GM12878 (cell line): ENCODE measurements around the gene MAPKAPK3. TPM values are rescaled to one million over a fixed set of nuclear protein-coding genes. Genes with fewer than 3 reads are reported as not detected.

ENCODE experiments used
- ATAC-seq: fragments of 200-7000 bp; cut with Tn5 transposase; 3 replicates; pipeline ENCODE4 v1.9.1; 2020; ENCODE audit warnings: mild to moderate bottlenecking, moderate library complexity
- BruUV-seq: library from RNA; stranded (reverse); fragments of 400-500 nt; replicated peaks from 2 replicates; lab custom pipeline; 2021; lab: Mats Ljungman, UMichigan
- CTCF ChIA-PET: fragments of 300-600 bp; sonication (Branson Sonifier 250); formaldehyde crosslinking; extraction: SDS; loops from one replicate; lab custom pipeline; 2021; ENCODE audit warnings: inconsistent platforms; lab: Yijun Ruan, JAX
- POLR2A ChIA-PET: fragments of 350-600 bp; formaldehyde crosslinking; extraction: SDS; loops from one replicate; lab custom pipeline; 2021; ENCODE audit warnings: inconsistent platforms; lab: Charles Lee
- RAD21 ChIA-PET: fragments of 300-600 bp; sonication (Branson Sonifier 250); formaldehyde crosslinking; loops from one replicate; lab custom pipeline; 2023; ENCODE audit warnings: antibody characterized with exemption; ENCODE audit not compliant: unreplicated experiment; lab: Charles Lee
- SMC1A ChIA-PET: fragments of 300-600 bp; sonication (Branson Sonifier 250); formaldehyde crosslinking; loops from one replicate; lab custom pipeline; 2023; ENCODE audit not compliant: unreplicated experiment, uncharacterized antibody; lab: Charles Lee
- DNase-seq: peaks from one replicate; pipeline ENCODE4 v3.0.0-alpha.2; 2011; ENCODE audit warnings: low read depth, low spot score
- FAIRE-seq: peaks from 3 replicates; lab custom pipeline; 2011; peaks lifted over from hg19 to GRCh38; lab: Jason Lieb, UNC
- H2AFZ ChIP-seq: 2 replicates; pipeline ENCODE4 v1.6.0; 2011; ENCODE audit warnings: low read depth, low read length, control low read depth; ENCODE audit not compliant: control insufficient read depth
- H3K27ac ChIP-seq: 2 replicates; pipeline ENCODE4 v1.5.1; 2011; ENCODE audit warnings: control low read depth; ENCODE audit not compliant: control insufficient read depth, insufficient read depth
- H3K27me3 ChIP-seq, 2 experiments: replicated peaks in 1 of 2; 2 replicates each; pipeline versions ENCODE4 v1.6.0 to v1.6.1; 2011; ENCODE audit warnings: low read length in 1 of 2; ENCODE audit not compliant: control insufficient read depth in 2 of 2, insufficient read depth in 2 of 2
- H3K36me3 ChIP-seq, 2 experiments: 2 replicates each; pipeline ENCODE4 v1.5.1; 2011; ENCODE audit warnings: low read length in 1 of 2; ENCODE audit not compliant: control insufficient read depth in 2 of 2, insufficient read depth in 2 of 2
- H3K4me1 ChIP-seq: 2 replicates; pipeline ENCODE4 v1.6.1; 2011; ENCODE audit warnings: mild to moderate bottlenecking, low read length, moderate library complexity, mixed read lengths; ENCODE audit not compliant: control insufficient read depth, insufficient read depth
- H3K4me2 ChIP-seq: 2 replicates; pipeline ENCODE4 v1.6.0; 2011; ENCODE audit warnings: control low read depth; ENCODE audit not compliant: control insufficient read depth, insufficient read depth
- H3K4me3 ChIP-seq: fragments of 200-600 bp; sonication (generic); 2 replicates; pipeline ENCODE4 v1.5.1; 2016
- H3K79me2 ChIP-seq: 2 replicates; pipeline ENCODE4 v1.6.0; 2011; ENCODE audit warnings: low read length; ENCODE audit not compliant: control insufficient read depth, insufficient read depth
- H3K9ac ChIP-seq: 2 replicates; pipeline ENCODE4 v1.8.0; 2011; ENCODE audit warnings: low read length, control low read depth, mixed read lengths; ENCODE audit not compliant: control insufficient read depth, insufficient read depth
- H3K9me3 ChIP-seq: replicated peaks from 3 replicates; pipeline ENCODE4 v1.5.1; 2011; ENCODE audit warnings: mild to moderate bottlenecking, low read length; ENCODE audit not compliant: control insufficient read depth, insufficient read depth
- H4K20me1 ChIP-seq: 2 replicates; pipeline ENCODE4 v1.6.0; 2011; ENCODE audit not compliant: control insufficient read depth, insufficient read depth
- CBFB ChIP-seq: IDR thresholded peaks from 2 replicates; pipeline ENCODE4 v1.6.1; 2016; ENCODE audit warnings: antibody characterized with exemption, low read depth
- GATAD2B ChIP-seq: fragments of 450-650 bp; conservative IDR thresholded peaks from 2 replicates; pipeline ENCODE4 v1.6.1; 2017; ENCODE audit warnings: low read depth, mild to moderate bottlenecking, moderate library complexity
- NFYB ChIP-seq: IDR thresholded peaks from 2 replicates; pipeline ENCODE4 v1.6.1; 2011; ENCODE audit warnings: low read depth, mild to moderate bottlenecking, low read length, improper control_type of control experiment, moderate library complexity; ENCODE audit not compliant: insufficient read depth
- RCOR1 ChIP-seq: conservative IDR thresholded peaks from 2 replicates; pipeline ENCODE4 v1.6.1; 2012; ENCODE audit warnings: low read depth, low read length, improper control_type of control experiment
- SIN3A ChIP-seq: IDR thresholded peaks from 2 replicates; pipeline ENCODE4 v1.6.1; 2012; ENCODE audit warnings: low read depth, low read length, improper control_type of control experiment
- WGBS: methylation state at CpG from one replicate; pipeline ENCODE4 v1.1.6; 2016; ENCODE audit warnings: low lambda C conversion rate; ENCODE audit not compliant: insufficient replicate concordance, insufficient coverage; ENCODE audit errors: missing lambda C conversion rate; 5-methylcytosine and 5-hydroxymethylcytosine counted together
- in situ Hi-C: fragments of 300-500 bp; cut with MboI; formaldehyde crosslinking; loops from 9 replicates; pipeline ENCODE4 v1.14.3; 2018; ENCODE audit warnings: mixed read lengths
- intact Hi-C: fragments of 100-400 bp; cut with micrococcal nuclease; formaldehyde crosslinking; loops from one replicate; pipeline ENCODE4 v1.14.2; 2022; ENCODE audit not compliant: unreplicated experiment
- polyA plus RNA-seq, 11 experiments: library from polyadenylated mRNA; depleted of rRNA in 4 of 11; unstranded in 6 of 11; stranded (reverse) in 5 of 11; fragments of >200 nt; fragmentation: Nextera tagmentation in 4 of 11; fragmentation: Illumina TruSeq in 1 of 11; extraction: Ambion mirVana in 4 of 11; extraction: Trizol in 1 of 11; gene quantifications; 1 replicate in 1 of 11; 2 replicates in 10 of 11; pipeline versions ENCODE4 v1.2.1 to v1.2.3, GENCODE V29; 2011 to 2016; ENCODE audit warnings: inconsistent platforms in 2 of 11, missing spikeins in 2 of 11, low read depth in 1 of 11
- total RNA-seq, 4 experiments: library from RNA; depleted of rRNA in 3 of 4; stranded (reverse); fragments of >200 nt in 3 of 4; fragmentation: Illumina TruSeq in 1 of 4; extraction: Trizol in 1 of 4; gene quantifications; 2 replicates each; pipeline versions ENCODE4 v1.2.1 to v1.2.3, GENCODE V29; 2013 to 2021
- TF ChIP-seq, protein P1 (sequence below): IDR thresholded peaks from 2 replicates; pipeline ENCODE4 v1.6.1; 2011; ENCODE audit warnings: mild to moderate bottlenecking, low read depth, low read length, moderate library complexity; ENCODE audit not compliant: insufficient replicate concordance

The MAPKAPK3 gene
- total and polyA plus RNA-seq, 10 of the 15 experiments (the other 5 are each of a cell fraction or from before 2014, with no cell fraction given), result 7.9 to 66.0 (median 39.0) TPM

DNA sequence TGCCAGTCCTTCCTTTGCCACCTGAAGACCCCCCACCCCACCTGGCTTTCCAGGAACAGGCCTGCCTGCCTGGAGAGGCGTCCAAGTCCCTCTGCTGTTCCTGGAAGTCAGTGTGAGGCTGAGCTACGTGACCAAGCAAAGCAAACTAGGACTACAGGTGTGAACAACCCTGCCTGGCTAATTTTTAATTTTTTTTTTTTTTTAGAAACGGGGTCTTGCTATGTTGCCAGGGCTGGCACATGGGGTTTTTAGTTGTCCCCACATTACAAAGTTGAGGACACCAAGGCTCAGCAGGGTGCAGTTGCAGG, 30.2 kb upstream of the MAPKAPK3 start:
- SMC1A ChIA-PET, result interaction anchor here (8.1 to 10.0 kb wide), 2 partner anchors 14 to 27 kb away, joined by 93 to 186 read pairs; partner anchors contain the start of genes CISH, HEMK1 and MAPKAPK3
- H3K4me2 ChIP-seq, result no peak overlapping the region
- WGBS, result 59% methylated on average over 3 of the region's 3 CpGs
- H3K79me2 ChIP-seq, result no peaks in the 10 kb centered on the region
- ATAC-seq, result no peak
- intact Hi-C loops, result no loop called here
- H3K9ac ChIP-seq, result no peak overlapping the region
- H3K27me3 ChIP-seq, result no peaks in the 10 kb centered on the region
- POLR2A ChIA-PET, result interaction anchor here (0.7 to 7.0 kb wide), 5 partner anchors 16 to 250 kb away, joined by 3 to 54 read pairs (median 5); partner anchors contain the start of genes C3orf18, CISH and HEMK1
- no peaks in the 10 kb centered on the region for H3K9me3 ChIP-seq
- BruUV-seq, result no TSS peak
- no peak overlapping the region for H3K4me3 ChIP-seq
- no peak overlapping the region for H3K27ac ChIP-seq
- no peak for TF ChIP-seq NFYB
- TF ChIP-seq CBFB, result no peak
- no peak for TF ChIP-seq GATAD2B
- no peak for TF ChIP-seq SIN3A
- TF ChIP-seq, protein P1, sequence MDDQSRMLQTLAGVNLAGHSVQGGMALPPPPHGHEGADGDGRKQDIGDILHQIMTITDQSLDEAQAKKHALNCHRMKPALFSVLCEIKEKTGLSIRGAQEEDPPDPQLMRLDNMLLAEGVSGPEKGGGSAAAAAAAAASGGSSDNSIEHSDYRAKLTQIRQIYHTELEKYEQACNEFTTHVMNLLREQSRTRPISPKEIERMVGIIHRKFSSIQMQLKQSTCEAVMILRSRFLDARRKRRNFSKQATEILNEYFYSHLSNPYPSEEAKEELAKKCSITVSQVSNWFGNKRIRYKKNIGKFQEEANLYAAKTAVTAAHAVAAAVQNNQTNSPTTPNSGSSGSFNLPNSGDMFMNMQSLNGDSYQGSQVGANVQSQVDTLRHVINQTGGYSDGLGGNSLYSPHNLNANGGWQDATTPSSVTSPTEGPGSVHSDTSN, result no peak
- TF ChIP-seq RCOR1, result no peak
- TF ChIP-seq, all 136 proteins: peak for 0
- H3K36me3 ChIP-seq, result no peaks in the 10 kb centered on the region
- in situ Hi-C loops, result no loop called here
- FAIRE-seq, result no peak
- ChIA-PET CTCF (interaction anchor here (0.6 to 11.1 kb wide), 4 partner anchors 15 to 345 kb away, joined by 3 to 317 read pairs (median 84); partner anchors contain the start of genes C3orf18, CISH, HEMK1 and MAPKAPK3), RAD21 (interaction anchor here (1.2 to 8.2 kb wide), 6 partner anchors 10 to 65 kb away, joined by 3 to 135 read pairs (median 6); partner anchors contain the start of genes CISH and HEMK1)
- peaks cover 35% of the 10 kb centered on the region for H3K4me1 ChIP-seq
- DNase-seq, result no peak
- H4K20me1 ChIP-seq, result no peaks in the 10 kb centered on the region
- H2AFZ ChIP-seq, result no peak overlapping the region
